Stimulated activated CD8-positive, alpha-beta memory T cell treated with anti-CD3 and anti-CD28 coated beads, Interleukin-15, amount 100 ng/mL, for 24 hours (primary cell): Measurements from ENCODE around the gene TPCN2.

ENCODE experiments used
- DNase-seq: peaks from one replicate; pipeline ENCODE4 v3.0.0-alpha.2; 2020; ENCODE audit warnings: low read depth

TPCN2 gene

GRCh38 chr11:69094915-69095290 lies 46.2 kb downstream of the TPCN2 start:
- no peak for DNase-seq

DNA sequence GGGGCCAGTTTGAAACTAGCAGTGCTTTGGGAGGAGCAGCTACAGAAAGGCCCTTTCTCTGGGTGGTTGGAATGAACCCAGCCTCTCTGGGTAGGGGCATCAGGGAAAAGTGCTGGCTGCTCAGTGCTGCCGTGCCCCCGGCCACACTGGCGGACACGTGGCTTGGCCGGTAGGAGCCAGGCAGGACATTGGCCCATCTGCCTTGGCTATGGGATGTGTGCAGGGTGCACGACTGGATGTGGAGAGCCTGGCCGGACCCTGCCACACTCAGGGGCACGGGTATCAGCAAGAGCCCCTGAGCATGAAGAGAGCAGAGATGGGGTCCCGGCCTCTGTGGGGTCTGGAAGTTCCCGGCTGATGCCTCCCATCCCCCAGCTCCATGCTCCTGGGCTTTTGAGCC lies 46.6 kb downstream of the TPCN2 start:
- no peak for DNase-seq

GRCh38 chr11:69096473-69096872 lies 47.7 kb downstream of the TPCN2 start:
- no peak for DNase-seq

GRCh38 chr11:69097263-69097662 lies 48.5 kb downstream of the TPCN2 start:
- no peak for DNase-seq

DNA sequence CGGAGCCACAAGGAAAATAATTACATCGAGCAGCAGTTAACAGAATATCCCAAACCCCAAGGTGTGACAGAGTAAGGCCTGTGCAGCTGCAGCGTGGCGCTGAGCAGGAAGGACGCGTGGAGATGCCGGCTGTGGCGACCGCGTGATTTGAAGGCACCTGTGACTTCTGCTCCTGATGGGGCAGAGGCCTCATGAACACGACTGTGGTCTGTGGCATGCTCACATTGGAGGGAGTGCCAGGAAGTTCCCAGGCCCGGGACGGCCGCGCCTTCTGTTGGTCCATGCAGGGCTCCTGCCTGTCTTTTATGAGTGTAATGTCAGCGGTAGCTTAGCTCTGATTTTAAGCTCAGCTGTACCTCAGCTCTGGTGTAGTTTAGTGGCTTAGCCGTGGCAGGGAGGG lies 50.4 kb downstream of the TPCN2 start:
- DNase-seq: no peak

- DNase-seq: no peak
These were observed 51.9 kb downstream of the TPCN2 start for GRCh38 chr11:69100454-69101114.

DNA sequence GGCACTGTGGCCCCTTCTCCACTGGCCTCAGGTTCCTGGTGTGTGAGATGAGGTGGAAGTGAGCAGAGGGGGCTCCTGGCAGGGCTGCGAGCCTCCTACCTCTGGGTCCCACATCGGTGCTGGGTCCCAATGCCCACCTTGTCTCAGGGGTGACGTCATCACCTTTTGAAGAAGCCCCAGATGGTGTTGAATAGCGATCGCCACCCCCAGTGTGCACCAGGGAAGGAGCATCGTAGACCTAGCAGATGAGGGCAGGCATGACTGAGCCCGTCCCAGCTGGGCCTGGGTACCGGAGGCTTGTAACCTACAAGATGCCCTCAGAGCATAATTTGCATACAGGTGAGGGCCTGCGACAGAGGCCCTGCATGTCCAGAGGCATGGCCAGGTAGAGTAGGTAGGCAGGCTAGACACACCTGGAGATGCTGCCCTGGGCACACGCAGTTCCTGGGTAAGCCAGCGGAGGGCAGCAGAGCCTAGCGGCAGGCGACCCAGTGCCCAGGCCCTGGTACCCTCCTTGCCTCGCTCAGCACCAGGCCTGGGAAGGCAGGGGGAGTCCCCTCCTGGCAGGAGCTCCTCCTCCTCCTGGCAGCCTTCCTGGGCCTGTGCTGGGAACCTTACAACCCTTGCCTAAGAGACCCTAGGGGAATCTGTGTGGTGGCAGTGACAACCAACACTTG lies 52.5 kb downstream of the TPCN2 start:
- peak; percentile 69 for DNase-seq

DNA sequence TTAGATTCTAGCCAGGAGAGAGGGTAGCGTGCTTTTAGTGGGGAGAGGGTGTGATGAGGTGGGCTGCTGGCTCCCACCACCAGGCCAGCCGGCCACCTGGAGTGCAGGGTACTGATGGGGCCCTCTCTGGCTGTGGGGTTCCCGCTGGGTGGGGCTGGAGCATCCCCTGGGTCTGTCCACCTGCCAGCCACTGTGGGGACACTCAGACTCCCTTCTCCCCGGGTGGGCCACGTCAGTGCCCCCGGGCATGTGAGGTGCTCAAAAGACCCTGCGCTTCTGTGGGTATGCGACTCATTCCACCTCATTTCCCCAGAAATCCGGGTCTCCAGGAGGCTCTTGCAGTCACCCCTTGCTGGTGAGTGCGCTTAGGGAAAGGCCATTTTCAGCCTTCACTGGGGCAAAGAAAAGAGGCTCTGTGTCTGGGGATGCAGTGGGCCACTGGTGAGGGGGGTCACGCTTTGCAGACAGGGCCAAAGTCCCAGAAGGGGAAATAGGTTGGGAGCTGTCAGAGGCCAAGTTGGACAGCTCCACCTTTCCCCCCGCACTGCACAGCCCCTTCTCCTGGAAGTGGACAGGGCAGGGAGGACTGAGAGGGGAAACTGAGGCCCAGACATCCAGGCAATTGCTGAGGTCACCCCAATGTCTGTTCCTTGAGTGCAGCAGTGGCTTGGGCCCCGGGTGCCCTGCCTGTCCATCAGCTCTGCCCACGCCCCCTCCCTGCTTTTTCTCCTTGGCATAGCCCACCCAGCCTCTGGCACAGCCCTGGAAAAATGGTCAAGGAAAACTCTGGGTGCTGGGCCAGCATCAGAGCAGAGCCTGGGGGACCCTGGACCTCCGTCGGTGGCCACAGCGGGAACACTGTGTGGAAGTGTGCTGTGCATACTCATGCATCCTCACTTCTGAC lies 53.3 kb downstream of the TPCN2 start:
- DNase-seq: no peak

GRCh38 chr11:69102732-69103615 lies 54.2 kb downstream of the TPCN2 start:
- DNase-seq: no peak

GRCh38 chr11:69104212-69104855 lies 55.6 kb downstream of the TPCN2 start:
- DNase-seq: no peak

- DNase-seq: no peak
These were observed 56.2 kb downstream of the TPCN2 start for GRCh38 chr11:69104856-69105395.

DNA sequence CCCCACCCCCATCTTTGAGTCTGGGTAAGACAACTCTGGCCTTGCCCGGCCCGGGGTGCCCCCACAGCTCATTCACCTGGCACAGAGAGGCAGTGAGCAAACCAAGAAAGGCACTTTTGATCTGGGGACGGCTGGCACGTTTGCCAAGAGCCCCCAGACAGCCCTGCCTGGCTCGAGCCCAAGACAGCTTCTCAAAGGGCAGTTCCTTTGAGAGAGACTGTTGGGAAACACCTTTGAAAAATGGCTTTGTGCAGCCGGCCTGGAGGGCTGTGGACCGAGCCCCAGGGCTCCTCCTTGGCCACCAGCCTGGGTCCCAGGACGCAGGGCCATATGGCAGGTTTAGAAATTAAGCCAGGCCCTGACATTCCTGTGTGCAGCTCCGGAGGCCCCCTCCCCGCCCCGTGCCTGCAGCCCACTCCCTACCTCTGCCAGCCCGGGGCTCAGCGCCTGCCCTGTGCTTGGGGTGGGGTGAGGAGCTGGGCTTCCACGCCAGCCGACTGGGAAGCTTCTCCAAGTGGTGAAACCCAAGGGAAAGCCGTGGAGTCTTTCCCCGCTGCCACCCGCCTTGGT lies 56.8 kb downstream of the TPCN2 start:
- DNase-seq: no peak

GRCh38 chr11:69106031-69106811 lies 57.5 kb downstream of the TPCN2 start:
- DNase-seq: no peak

DNA sequence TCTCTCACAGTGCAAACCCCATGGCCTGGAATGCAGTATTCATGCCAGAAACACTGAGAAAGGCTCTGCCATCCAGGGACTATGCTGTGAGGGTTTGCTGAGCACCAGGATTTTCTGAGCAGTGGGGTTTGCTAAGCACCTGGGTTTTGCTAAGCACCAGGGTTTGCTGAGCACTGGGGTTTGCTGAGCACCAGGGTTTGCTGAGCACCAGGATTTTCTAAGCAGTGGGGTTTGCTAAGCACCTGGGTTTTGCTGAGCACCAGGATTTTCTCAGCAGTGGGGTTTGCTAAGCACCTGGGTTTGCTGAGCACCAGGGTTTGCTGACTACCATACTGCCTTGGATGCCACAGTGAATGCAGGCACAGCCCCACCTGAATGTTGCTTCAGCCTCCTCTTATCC lies 58.7 kb downstream of the TPCN2 start:
- no peak for DNase-seq

- DNase-seq: no peak
These were observed 59.3 kb downstream of the TPCN2 start for GRCh38 chr11:69108030-69108429.

DNA sequence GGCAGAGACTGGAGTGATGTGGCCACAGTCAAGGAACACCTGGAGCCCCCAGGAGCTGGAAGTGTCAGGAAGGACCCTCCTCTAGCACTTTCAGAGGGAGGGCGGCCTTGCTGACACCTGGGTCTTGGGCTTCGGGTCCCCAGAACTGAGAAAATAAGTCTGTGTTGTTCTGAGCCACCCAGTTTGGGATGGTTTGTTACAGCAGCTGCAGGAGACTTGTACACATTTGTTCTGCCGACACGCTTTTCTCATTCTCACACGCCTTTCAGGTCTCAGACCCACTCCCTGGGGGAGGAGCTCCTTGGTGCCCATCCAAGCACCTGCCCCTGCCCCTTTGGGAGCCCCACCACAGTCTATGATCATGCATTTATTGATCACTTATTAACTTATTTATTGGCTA lies 59.8 kb downstream of the TPCN2 start:
- no peak for DNase-seq

GRCh38 chr11:69109101-69109500 lies 60.4 kb downstream of the TPCN2 start:
- DNase-seq: no peak

- DNase-seq: no peak
These were observed 61.7 kb downstream of the TPCN2 start for GRCh38 chr11:69110451-69110850.

DNA sequence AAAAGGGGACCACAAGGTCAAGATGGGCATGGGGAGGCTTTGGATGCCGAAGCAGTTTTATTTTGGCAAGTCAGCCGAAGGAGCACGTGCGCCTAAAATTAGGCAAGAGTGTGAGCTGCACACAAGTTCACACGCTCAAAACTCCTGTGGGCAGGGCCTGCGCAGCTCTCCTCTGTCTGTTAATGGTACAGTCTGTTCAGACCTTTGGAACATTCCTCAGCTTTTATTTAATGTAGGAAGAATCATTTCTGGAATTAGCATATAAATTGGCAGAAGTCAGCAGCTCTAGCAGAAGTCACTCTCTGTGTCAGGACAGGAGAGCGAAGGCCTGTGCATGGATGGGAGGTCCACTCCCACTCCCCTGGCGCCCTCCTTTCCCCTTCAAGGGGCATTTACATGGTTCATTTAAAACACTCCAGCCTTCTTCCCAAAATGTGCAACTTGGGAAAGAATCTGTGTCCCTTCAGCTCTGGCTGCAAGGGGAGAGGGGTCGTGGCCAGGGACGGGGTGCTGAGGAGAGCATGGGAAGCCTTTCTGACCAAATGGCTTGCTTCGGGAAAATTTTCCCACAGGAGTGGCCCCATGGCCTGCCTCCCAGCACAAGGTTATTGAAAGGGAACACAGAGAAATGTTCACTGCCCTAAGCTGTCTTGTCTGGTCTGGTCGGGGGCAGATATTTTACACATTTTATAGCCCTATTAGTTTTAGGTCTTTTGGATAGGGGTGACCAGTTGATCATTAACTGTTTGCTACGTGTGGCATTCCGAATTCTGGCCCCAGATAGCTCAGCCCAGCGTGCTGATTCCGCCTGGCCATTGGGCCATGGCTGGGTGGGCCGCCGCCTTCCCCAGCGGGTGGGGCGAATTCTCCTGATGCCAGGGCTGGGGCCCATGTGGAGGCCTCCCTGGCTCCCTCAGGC lies 63.2 kb downstream of the TPCN2 start:
- no peak for DNase-seq
